Neuronal stem cell (in vitro differentiated cells): ENCODE results near the gene DUT.
A peak's percentile ranks its signal among the peaks of the same experiment; 100 is the strongest.

Experiments
- DNase-seq: peaks from one replicate; pipeline ENCODE4 v3.0.0-alpha.2; 2013; ENCODE audit warnings: low spot score
- H2AFZ ChIP-seq: one replicate; pipeline ENCODE4 v1.6.1; 2013; ENCODE audit warnings: mild to moderate bottlenecking, low read length, inconsistent platforms
- H2AK5ac ChIP-seq: 2 replicates; pipeline ENCODE4 v1.6.1; 2013; ENCODE audit warnings: low read depth, mild to moderate bottlenecking, inconsistent platforms, low read length, moderate library complexity, mixed read lengths
- H2BK120ac ChIP-seq: 2 replicates; pipeline ENCODE4 v1.6.1; 2013; ENCODE audit warnings: low read depth, mild to moderate bottlenecking, inconsistent platforms, low read length, moderate library complexity, mixed read lengths
- H2BK12ac ChIP-seq: one replicate; pipeline ENCODE4 v1.6.1; 2013; ENCODE audit warnings: low read length, inconsistent platforms
- H2BK15ac ChIP-seq: 2 replicates; pipeline ENCODE4 v1.6.1; 2013; ENCODE audit warnings: mild to moderate bottlenecking, low read length, inconsistent platforms, mixed read lengths
- H2BK5ac ChIP-seq: one replicate; pipeline ENCODE4 v1.6.1; 2013; ENCODE audit warnings: inconsistent platforms, mild to moderate bottlenecking, low read length, moderate library complexity
- H3K14ac ChIP-seq: one replicate; pipeline ENCODE4 v1.6.1; 2013; ENCODE audit warnings: low read length, inconsistent platforms
- H3K18ac ChIP-seq: 2 replicates; pipeline ENCODE4 v1.6.1; 2013; ENCODE audit warnings: low read length, inconsistent platforms
- H3K23ac ChIP-seq: 2 replicates; pipeline ENCODE4 v1.6.1; 2013; ENCODE audit warnings: low read depth, mild to moderate bottlenecking, mixed read lengths, low read length, inconsistent platforms; ENCODE audit not compliant: poor library complexity
- H3K27ac ChIP-seq: replicated peaks from 3 replicates; pipeline ENCODE4 v1.5.1; 2013; ENCODE audit warnings: low read length, inconsistent platforms
- H3K27me3 ChIP-seq, 3 experiments: 2 replicates each; pipeline ENCODE4 v1.6.1; 2013; ENCODE audit warnings: low read length in 3 of 3, mild to moderate bottlenecking in 2 of 3, inconsistent platforms in 1 of 3, low read depth in 1 of 3, mixed read lengths in 1 of 3, moderate library complexity in 1 of 3; ENCODE audit not compliant: control insufficient read depth in 3 of 3, insufficient read depth in 3 of 3
- H3K36me3 ChIP-seq, 2 donors: replicated peaks in 1 of 2; 2 replicates each; pipeline ENCODE4 v1.6.1; 2013; ENCODE audit warnings: low read length in 2 of 2; ENCODE audit not compliant: control insufficient read depth in 2 of 2, insufficient read depth in 2 of 2
- H3K4ac ChIP-seq: 2 replicates; pipeline ENCODE4 v1.6.1; 2013; ENCODE audit warnings: inconsistent platforms, mild to moderate bottlenecking, low read length, moderate library complexity
- H3K4me1 ChIP-seq, 2 donors: 1 replicate in 1 of 2; 2 replicates in 1 of 2; pipeline ENCODE4 v1.6.1; 2013; ENCODE audit warnings: low read length in 2 of 2, low read depth in 1 of 2; ENCODE audit not compliant: control insufficient read depth in 2 of 2, insufficient read depth in 1 of 2
- H3K4me2 ChIP-seq: one replicate; pipeline ENCODE4 v1.6.1; 2013; ENCODE audit warnings: mild to moderate bottlenecking, low read length, inconsistent platforms; ENCODE audit not compliant: insufficient read depth, poor library complexity, severe bottlenecking
- H3K4me3 ChIP-seq, 2 donors: 2 replicates each; pipeline ENCODE4 v1.5.1; 2013; ENCODE audit warnings: low read length in 2 of 2, mild to moderate bottlenecking in 2 of 2, inconsistent platforms in 1 of 2, moderate library complexity in 1 of 2
- H3K79me1 ChIP-seq: one replicate; pipeline ENCODE4 v1.6.1; 2013; ENCODE audit warnings: low read depth, mild to moderate bottlenecking, inconsistent platforms, low read length, moderate library complexity
- H3K9ac ChIP-seq: one replicate; pipeline ENCODE4 v1.6.1; 2013; ENCODE audit warnings: mild to moderate bottlenecking, low read depth, low read length, inconsistent platforms; ENCODE audit not compliant: poor library complexity
- H3K9me3 ChIP-seq, 2 donors: replicated peaks in 1 of 2; 2 replicates each; pipeline versions ENCODE3 to v1.6.1; 2013; ENCODE audit warnings: low read length in 2 of 2, mild to moderate bottlenecking in 2 of 2, inconsistent platforms in 1 of 2, low read depth in 1 of 2, mixed read lengths in 1 of 2, moderate library complexity in 1 of 2; ENCODE audit not compliant: control insufficient read depth in 2 of 2, insufficient read depth in 1 of 2
- H4K8ac ChIP-seq: one replicate; pipeline ENCODE4 v1.6.1; 2013; ENCODE audit warnings: low read depth, mild to moderate bottlenecking, inconsistent platforms, low read length, moderate library complexity
- H4K91ac ChIP-seq: one replicate; pipeline ENCODE4 v1.6.1; 2013; ENCODE audit warnings: low read length, low read depth, mild to moderate bottlenecking, inconsistent platforms; ENCODE audit not compliant: poor library complexity
- WGBS, 2 donors: extraction: QIAGEN DNeasy Blood & Tissue Kit; methylation state at CpG; one replicate each; pipeline ENCODE4 v1.1.7; 2013; ENCODE audit warnings: missing lambda C conversion rate in 2 of 2, mixed read lengths in 1 of 2; ENCODE audit not compliant: insufficient read length in 2 of 2, insufficient replicate concordance in 1 of 2; ENCODE audit errors: extremely low coverage in 2 of 2; 5-methylcytosine and 5-hydroxymethylcytosine counted together

DUT gene

GRCh38 chr15:48315041-48315440, 16.2 kb upstream of the DUT start:
- Histone ChIP-seq H4K8ac (no peak overlapping the region), H2BK12ac (no peak overlapping the region), H3K14ac (no peak overlapping the region), H3K9me3 (no peaks in the 10 kb centered on the region), H3K4me3 (no peak overlapping the region), H2BK120ac (no peak overlapping the region), H3K4ac (no peak overlapping the region), H4K91ac (no peak overlapping the region), H3K4me1 (peaks cover 12 to 14% of the 10 kb centered on the region in 2 donors), H2BK5ac (no peak overlapping the region), H2AFZ (peak overlapping the region; percentile 70), H3K23ac (no peak overlapping the region), H3K27me3 (no peaks in the 10 kb centered on the region), H3K36me3 (no peaks in the 10 kb centered on the region), H3K4me2 (no peak overlapping the region), H3K9ac (no peak overlapping the region), H2AK5ac (no peak overlapping the region), H3K18ac (no peak overlapping the region), H2BK15ac (no peak overlapping the region), H3K27ac (peak overlapping the region; percentile 30), H3K79me1 (no peaks in the 10 kb centered on the region)
- DNase-seq: peak; percentile 18
- whole genome bisulfite sequencing, 2 donors: no CpG with 5 or more reads among the region's 10 CpGs

- WGBS, 2 donors: no CpG with 5 or more reads among the region's 2 CpGs
- no peak overlapping the region for H3K4me3 ChIP-seq
- H2AFZ ChIP-seq: no peak overlapping the region
- no peak overlapping the region for H2BK120ac ChIP-seq
- no peak overlapping the region for H3K18ac ChIP-seq
- no peak overlapping the region for H4K8ac ChIP-seq
- no peak overlapping the region for H3K27ac ChIP-seq
- H2BK12ac ChIP-seq: no peak overlapping the region
- no peak overlapping the region for H2AK5ac ChIP-seq
- DNase-seq: no peak
- no peaks in the 10 kb centered on the region for H3K36me3 ChIP-seq
- H3K79me1 ChIP-seq: no peaks in the 10 kb centered on the region
- no peak overlapping the region for H4K91ac ChIP-seq
- H3K9ac ChIP-seq: no peak overlapping the region
- H2BK15ac ChIP-seq: no peak overlapping the region
- no peak overlapping the region for H3K4ac ChIP-seq
- H3K4me2 ChIP-seq: no peak overlapping the region
- H3K27me3 ChIP-seq: no peaks in the 10 kb centered on the region
- H3K14ac ChIP-seq: no peak overlapping the region
- no peak overlapping the region for H3K23ac ChIP-seq
- H3K9me3 ChIP-seq: no peaks in the 10 kb centered on the region
- no peak overlapping the region for H2BK5ac ChIP-seq
- peaks cover 12 to 16% of the 10 kb centered on the region in 2 donors for H3K4me1 ChIP-seq
Observed at GRCh38 chr15:48317221-48317620, 14.0 kb upstream of the DUT start.

GRCh38 chr15:48318131-48318530, 13.1 kb upstream of the DUT start:
- Histone ChIP-seq H3K14ac (no peak overlapping the region), H3K27me3 (no peaks in the 10 kb centered on the region), H3K23ac (no peak overlapping the region), H3K9me3 (no peaks in the 10 kb centered on the region), H4K8ac (no peak overlapping the region), H3K4me2 (no peak overlapping the region), H2BK15ac (no peak overlapping the region), H3K9ac (no peak overlapping the region), H4K91ac (no peak overlapping the region), H3K79me1 (no peaks in the 10 kb centered on the region), H2BK12ac (no peak overlapping the region), H2AFZ (peak overlapping the region; percentile 37), H3K27ac (peak overlapping the region; percentile 29), H3K4me3 (no peak overlapping the region), H3K36me3 (no peaks in the 10 kb centered on the region), H3K18ac (no peak overlapping the region), H2AK5ac (no peak overlapping the region), H2BK120ac (no peak overlapping the region), H2BK5ac (no peak overlapping the region), H3K4ac (no peak overlapping the region), H3K4me1 (peaks cover 12 to 16% of the 10 kb centered on the region in 2 donors)
- no CpG with 5 or more reads among the region's 6 CpGs for WGBS, 2 donors
- peak; percentile 61 for DNase-seq

- no peak overlapping the region for H2AFZ ChIP-seq
- no peak overlapping the region for H3K4me2 ChIP-seq
- WGBS, 2 donors: no CpG with 5 or more reads among the region's 7 CpGs
- no peaks in the 10 kb centered on the region for H3K36me3 ChIP-seq
- no peak overlapping the region for H3K14ac ChIP-seq
- no peak overlapping the region for H2BK12ac ChIP-seq
- H4K91ac ChIP-seq: no peak overlapping the region
- H3K4me1 ChIP-seq: peaks cover 4 to 8% of the 10 kb centered on the region in 2 donors
- no peak overlapping the region for H2BK15ac ChIP-seq
- DNase-seq: no peak
- H2AK5ac ChIP-seq: no peak overlapping the region
- no peaks in the 10 kb centered on the region for H3K9me3 ChIP-seq
- no peak overlapping the region for H3K4ac ChIP-seq
- no peak overlapping the region for H3K9ac ChIP-seq
- H2BK120ac ChIP-seq: no peak overlapping the region
- H3K18ac ChIP-seq: no peak overlapping the region
- H3K23ac ChIP-seq: no peak overlapping the region
- H3K4me3 ChIP-seq: no peak overlapping the region
- no peak overlapping the region for H2BK5ac ChIP-seq
- H3K27ac ChIP-seq: no peak overlapping the region
- H3K27me3 ChIP-seq: no peaks in the 10 kb centered on the region
- no peak overlapping the region for H4K8ac ChIP-seq
- H3K79me1 ChIP-seq: peaks cover 2% of the 10 kb centered on the region
Observed at GRCh38 chr15:48323294-48323693, 7.9 kb upstream of the DUT start.
